ENCODE data around the gene SPDYE2B.
"Not testable (repeated sequence)": the region's sequence is repeated elsewhere in the genome, so short reads cannot be mapped to it uniquely, and the experiment has no call there.

SPDYE2B gene

GRCh38 chr7:102642691-102643090 lies 7.4 kb upstream of the SPDYE2B start, which contains the start of gene UPK3BL1:
Gene UPK3BL1 (minus strand): TSS chr7:102642791. CDS start chr7:102642741, 50 bp downstream.
- DNase-seq (ENCODE audit: low read depth in 2 of 2), result not testable (repeated sequence)

- DNase-seq (ENCODE audit: low read depth in 2 of 2), result not testable (repeated sequence)
These were observed 6.7 kb upstream of the SPDYE2B start for GRCh38 chr7:102643404-102643803.

DNA sequence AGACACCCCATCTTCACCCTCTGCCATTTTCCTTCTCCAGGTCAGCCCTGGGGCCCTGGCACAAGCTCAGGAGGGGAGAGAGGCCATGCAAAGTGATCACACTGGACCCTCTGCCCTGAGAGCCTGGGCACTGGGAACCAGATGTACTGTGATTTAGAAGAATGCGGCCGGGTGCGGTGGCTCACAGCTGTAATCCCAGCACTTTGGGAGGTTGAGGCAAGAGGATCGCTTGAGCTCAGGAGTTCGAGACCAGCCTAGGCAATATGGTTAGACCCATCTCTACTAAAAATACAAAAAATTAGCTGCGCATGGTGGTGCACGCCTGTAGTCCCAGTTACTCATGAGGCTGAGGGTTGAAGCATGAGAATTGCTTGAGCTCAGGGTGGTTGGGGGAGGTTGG lies 2.3 kb upstream of the SPDYE2B start:
- DNase-seq (ENCODE audit: low read depth in 2 of 2), result not testable (repeated sequence)

DNA sequence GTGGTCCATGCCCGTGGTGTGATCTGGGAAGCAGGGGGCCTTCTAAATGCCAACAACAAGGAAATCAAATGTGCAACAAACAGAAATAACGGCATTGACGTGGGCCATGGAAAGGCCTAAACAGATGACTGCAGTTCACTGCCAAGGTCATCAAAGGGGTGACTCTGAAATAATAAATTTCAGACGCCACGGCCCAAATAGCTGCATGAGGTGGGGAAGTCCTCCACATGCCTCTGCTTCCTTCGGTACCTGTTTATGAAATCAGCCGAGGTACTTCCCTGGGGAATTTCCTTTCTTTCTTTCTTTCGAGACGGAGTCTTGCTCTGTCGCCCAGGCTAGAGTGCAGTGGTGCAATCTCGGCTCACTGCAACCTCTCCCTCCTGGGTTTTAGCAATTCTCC lies 14.6 kb downstream of the SPDYE2B start:
- not testable (repeated sequence) for DNase-seq (ENCODE audit: low read depth in 2 of 2)

DNA sequence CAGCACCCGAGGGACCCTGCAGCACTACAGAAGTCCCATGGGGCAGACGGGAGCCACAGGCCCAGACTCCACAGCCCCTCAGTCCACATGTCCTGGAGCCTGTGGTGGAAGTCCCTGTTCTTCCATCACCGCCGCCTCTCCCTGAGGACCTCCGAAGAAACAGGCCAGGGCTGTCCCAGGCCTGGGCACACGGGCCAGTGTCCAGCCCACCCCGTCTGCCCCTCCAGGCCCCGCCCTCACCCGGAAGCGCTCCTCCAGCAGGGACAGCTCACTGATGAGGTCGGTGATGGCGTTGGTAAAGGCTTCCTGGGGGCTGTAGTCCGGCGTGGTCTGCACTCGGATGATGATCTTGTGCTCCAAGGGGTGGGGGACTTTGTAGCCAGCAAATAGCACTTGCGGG lies 16.7 kb downstream of the SPDYE2B start:
- DNase-seq (ENCODE audit: low read depth in 2 of 2), result not testable (repeated sequence)

DNA sequence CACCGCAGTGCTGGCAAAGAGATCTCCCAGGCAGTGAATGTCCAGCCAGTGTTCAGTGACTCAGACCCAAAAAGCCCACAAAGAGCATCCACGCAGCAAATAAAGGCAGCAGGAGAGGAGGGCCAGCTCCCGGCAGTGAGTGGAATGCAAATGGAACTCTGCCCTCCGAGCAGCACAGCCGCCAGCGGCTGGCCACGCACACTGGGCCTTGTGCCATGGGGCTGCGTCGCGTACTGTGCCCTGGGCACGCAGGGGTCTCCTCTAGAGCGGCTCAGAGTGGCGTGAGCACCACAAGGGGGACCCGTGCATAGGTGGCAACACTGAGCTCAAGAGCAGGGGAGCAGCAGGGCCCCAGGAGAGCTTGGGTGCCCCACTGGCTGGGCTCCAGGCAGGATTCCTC lies 17.4 kb downstream of the SPDYE2B start:
- DNase-seq (ENCODE audit: low read depth in 2 of 2), result not testable (repeated sequence)

DNA sequence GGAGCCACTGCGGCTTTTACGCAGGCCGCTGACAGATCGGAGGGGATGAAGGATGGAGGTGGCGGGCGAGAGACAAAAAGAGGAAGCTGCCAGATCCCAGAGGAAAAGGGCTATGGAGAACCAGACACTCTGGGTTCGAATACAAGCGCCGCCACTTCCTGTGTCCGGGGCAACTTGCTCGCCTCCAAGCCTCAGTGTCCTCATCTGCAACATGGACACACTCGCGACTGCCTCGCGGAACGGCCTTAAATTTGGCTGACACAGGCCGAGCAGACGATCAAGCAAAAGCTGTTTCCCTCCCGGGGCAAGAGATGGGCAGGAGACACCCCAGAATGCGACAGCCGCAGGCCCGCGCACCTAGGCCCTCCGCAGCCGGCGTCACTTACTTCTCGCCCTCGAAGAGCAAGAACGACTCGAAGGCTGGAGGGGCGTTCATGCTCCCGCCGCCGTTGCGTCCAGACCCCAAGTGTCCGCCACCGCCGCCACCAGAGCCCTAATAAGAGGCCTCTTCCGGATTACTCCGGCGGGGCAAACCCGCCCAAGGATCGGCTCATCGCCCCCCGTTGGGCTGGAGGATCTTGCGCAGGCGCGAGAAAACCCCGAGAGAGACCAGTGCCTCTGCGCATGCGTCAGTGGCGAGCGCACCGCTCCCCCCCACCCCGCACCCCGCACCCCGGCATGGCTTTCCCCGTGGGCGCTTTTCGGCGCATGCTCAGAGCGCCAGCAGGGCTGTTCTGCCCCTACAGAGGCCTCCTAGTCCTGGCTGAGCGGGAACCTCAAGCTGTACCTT lies 21.2 kb downstream of the SPDYE2B start, which contains the start of gene POLR2J2:
Gene POLR2J2, minus strand, starts transcription at position 498 of the 790 bp plus-strand sequence. Its CDS starts 62 bp downstream, at position 436.
- not testable (repeated sequence) for DNase-seq (ENCODE audit: low read depth in 2 of 2)

GRCh38 chr7:102671956-102672307 lies 21.8 kb downstream of the SPDYE2B start:
- not testable (repeated sequence) for DNase-seq (ENCODE audit: low read depth in 2 of 2)

DNA sequence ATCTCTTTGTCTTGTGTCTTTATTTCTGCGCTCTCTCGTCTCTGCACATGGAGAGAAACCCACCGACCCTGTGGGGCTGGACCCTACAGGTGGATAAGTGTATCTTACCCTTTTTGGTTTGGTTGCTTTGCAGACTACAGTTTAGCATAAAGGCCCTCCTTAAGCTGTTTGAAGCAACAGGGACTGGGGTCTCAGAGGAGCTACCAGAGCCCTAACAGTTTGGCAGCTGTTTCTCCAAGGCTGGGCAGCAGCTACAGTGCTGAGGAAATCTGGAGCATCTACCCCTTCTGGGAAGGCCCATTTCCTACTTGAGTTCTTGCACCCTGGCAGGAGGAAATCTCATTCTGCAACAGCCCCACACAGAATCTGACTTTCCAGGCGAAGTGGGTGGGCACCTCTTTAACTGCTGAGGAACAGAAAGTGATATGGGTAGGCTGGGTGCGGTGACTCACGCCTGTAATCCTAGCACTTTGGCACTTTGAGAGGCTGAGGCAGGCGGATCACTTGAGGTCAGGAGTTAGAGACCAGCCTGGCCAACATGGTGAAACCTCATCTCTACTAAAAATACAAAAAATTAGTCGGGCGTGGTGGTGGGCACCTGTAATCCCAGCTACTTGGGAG lies 23.4 kb downstream of the SPDYE2B start:
- DNase-seq (ENCODE audit: low read depth in 2 of 2), result not testable (repeated sequence)

DNA sequence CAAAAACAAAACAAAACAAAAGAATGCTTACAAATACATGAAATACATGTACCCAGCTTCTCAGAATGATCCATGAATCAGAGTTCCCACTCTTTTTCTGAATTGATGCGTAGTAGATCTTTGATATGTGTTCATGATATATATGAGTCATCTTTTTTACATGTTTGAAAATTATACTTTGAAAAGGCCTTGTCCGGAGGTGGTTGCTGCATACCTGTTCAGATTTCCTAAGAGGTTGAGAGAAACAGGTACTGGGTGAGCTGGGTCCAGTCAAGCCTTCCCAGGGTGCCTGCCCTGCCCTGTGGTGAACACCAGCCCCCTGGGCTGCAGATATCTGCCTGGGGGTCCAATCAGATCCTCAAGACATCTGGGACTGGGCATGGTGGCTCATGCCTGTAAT lies 25.4 kb downstream of the SPDYE2B start:
- not testable (repeated sequence) for DNase-seq (ENCODE audit: low read depth in 2 of 2)

DNA sequence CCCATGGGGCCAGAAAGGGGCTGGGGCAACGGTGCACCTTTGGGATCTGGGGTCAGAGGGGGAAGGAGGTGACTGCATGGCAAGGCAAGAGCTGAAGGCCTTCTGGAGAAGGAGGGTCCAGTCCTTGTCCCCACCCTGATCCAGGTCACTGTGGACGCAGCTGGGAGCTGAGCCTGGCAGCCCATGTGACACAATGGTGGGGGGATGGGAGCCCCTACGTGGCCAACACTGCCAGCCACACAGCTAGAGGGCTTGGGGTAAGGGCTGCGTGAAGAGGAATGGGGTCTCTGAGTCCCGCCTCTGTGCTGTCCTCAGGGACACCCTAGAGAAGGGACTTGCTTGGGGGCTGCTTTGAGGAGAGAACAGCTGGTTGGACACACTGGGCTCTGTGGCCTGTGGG lies 30.7 kb downstream of the SPDYE2B start:
- DNase-seq (ENCODE audit: low read depth in 2 of 2), result not testable (repeated sequence)

DNA sequence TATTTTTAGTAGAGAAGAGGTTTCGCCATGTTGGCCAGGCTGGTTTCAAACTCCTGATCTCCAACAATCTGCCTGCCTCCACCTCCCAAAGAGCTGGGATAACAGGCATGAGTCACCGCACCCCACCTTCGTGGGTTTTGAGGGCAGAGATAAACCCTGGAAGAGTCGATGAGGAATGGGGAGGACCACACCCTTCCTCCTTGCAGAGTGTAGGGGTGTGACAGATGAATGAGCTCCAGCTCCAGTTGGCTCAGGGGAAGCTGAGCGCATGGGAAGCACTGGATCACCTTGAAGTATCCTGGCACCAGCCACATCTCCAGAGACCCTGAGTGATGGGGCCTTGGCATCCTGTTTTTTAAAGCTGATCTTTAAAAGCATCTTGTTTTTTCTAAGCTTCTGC lies 32.4 kb downstream of the SPDYE2B start:
- not testable (repeated sequence) for DNase-seq (ENCODE audit: low read depth in 2 of 2)

DNA sequence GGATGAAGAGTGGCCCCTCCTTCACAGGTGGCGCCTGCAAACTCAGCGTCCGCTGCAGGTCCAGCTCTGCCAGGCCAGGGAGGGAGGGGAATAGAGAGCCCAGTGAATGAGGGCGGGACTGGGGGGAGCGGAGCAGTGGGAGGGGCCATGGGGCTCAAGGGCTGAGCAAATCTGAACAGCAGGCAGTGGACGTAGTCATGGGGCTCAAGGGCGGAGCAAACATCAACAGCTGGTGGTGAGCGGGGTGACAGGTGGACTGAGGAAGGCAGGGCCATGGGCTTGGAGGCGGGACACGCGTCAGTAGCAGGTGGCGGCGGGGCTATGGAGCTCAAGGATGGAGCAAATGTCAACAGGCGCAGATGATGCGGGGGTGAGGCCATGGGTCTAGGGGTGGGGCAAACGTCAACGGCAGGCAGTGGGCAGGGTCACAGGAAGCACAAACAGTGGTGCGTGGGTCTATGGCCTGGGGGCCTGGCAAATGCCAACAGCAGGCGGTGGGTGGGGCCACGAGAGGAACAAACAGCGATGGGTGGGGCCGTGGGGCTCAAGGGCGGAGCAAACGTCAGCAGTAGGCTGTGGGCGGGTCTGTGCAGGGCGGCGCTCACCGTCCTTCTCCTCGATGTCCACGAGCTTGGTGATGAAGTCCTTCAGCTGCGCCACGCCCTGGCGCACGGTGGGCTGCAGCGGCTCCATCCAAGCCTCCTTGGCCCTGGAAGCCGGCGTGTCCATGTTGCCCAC lies 38.3 kb downstream of the SPDYE2B start:
- DNase-seq (ENCODE audit: low read depth in 2 of 2), result not testable (repeated sequence)

DNA sequence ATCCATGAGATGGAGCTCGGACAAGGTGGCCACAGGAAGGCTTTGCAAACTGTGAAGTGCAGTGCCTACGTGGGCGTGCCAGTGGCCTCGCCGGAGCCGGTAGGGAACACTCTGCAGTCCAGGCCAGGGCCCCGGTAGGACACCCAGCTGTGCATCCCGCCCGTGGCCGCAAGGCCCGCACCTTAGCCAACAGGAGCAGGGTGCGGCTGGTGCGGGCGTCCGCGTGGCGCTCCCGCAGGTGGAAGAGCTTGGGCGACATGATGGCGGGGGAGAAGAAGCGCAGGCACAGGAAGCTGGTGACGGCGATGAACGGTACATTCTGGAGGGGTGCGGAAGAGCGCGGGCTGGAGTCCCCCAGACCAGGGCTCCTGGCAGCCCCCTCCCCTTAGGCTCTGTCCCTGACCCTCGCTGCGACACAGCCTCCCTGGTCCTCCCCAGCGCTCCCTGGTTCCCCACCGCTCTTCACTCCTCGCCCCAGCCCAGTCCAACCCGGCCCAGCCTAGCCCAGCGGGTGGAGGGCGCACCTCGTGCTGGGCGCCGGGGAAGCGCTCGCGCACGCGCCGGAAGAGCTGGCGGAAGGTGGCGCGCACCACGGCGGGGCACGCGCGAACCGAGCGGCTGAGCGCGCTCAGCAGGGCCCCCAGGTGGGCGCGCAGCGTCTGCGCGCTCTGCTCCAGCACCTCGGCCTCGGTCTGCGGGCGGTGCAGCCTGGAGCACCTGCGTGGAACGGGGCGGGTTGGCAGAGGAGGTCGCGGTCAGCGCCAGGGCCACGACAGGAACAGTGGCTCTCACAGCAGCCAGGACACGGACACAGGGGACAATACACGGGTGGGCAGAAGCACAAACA lies 39.5 kb downstream of the SPDYE2B start:
- peak in 1 of 2 experiments; percentile 6 for DNase-seq (ENCODE audit: low read depth in 2 of 2)

DNA sequence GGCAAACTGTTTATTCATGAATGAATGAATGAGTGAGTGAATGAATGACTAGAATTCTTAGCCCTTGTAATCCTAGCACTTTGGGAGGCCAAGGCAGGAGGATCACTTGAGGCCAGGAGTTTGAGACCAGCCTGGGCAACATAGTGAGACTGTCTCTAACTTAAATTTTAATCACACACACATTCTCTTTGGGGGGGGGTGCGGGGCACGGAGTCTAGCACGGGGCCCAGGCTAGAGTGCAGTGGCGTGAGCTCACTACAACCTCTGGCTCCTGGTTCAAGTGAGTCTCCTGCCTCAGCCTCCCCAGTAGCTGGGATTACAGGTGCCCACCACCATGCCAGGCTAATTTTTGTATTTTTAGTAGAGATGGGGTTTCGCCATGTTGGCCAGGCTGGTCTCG lies 40.5 kb downstream of the SPDYE2B start:
- not testable (repeated sequence) for DNase-seq (ENCODE audit: low read depth in 2 of 2)

DNA sequence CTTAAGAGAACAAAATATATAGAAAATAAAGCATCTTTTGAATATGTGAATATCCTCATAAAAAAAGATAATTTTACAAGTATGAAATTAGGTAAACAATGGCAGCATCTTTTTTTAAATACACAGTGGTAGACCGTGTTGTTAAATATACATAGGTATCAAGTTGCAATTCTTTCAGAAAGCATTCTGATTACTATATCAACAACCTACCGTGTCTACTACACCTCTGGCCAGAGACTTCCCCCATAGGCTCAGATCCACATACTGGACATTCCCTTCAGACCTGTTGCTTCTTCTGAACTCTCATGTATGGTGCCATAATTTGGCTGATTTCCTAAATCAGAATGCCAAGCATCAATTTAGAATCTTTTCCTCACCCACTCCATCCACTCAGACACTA lies 43.9 kb downstream of the SPDYE2B start:
- DNase-seq (ENCODE audit: low read depth in 2 of 2), result not testable (repeated sequence)

DNA sequence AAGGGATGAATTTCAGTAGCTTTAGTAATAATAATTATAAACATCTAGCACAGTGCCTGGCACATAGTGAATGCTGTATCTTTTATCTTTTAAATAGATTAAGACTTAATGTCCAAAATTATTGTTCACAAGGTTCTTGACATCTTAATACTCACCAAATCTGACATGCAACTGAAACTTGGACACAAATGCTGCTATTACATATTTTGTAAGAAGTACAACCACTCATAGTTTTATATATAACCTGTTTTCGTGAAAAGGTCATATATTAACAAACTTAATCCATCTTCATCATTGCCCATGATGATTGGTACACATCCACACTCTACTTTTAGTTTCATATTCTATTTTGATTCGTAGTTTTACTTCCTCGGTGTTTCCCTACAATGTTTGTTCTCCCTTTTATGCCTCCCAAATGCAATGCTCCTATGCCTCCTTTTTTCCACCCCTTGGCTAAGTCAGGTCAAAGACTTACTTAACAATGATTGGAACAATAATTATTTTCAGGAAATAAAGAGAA lies 45.0 kb downstream of the SPDYE2B start:
- not testable (repeated sequence) for DNase-seq (ENCODE audit: low read depth in 2 of 2)

DNA sequence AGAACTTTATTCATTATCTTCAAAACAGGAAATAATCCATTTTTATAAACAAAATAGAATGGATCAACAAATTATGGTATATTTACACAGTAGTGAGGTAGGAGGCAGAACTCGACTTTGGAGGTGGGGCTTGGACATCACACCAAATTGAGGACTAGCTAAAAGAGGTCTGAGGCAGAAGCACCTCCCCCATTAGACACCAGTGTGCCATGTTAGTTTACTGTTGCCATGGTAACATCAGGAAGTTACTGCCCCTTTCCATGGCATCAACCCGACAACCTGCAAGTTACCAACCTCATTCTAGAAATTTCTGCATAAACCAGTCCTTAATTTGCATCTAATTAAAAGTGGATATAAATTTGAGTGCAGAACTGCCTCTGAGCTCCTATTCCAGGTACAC lies 45.9 kb downstream of the SPDYE2B start:
- DNase-seq (ENCODE audit: low read depth in 2 of 2), result not testable (repeated sequence)

DNA sequence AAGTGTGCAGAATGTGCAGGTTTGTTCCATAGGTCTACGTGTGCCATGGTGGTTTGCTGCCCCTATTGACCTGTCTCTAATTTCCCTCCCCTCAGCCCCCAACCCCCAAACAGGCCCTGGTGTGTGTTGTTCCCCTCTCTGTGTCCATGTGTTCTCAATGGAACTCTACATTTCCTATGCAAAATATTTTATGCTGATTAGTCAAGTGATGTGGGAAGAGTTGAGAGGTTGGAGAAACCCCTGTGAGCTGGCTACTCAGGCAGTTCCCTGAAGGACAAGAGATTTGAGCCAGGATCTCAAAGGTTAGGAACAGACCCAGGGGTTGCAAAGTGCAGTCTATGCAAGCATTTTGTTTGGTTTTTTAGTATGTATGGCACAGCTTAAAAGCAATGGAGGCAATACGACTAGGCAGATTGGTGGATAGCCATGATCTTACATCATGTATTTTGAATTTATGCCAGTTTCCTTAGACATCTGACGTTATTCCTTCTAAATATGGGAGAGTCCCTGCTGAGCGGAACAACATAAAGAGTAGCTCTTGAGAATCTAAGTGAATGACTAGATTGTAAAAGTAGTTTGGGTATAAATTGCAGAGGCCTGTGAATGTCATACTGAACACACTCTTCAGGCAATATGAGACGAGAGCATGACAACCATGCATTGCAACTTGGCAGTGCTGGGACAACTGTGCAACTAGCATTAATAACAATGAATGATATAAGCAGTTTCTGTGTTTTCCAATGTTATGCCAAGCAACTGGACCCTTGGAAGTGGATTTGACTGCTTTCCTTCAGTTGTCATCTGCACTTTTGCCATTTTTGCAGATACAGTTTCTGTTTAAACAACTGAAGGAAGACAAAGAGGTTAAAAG lies 47.8 kb downstream of the SPDYE2B start:
- DNase-seq (ENCODE audit: low read depth in 2 of 2), result not testable (repeated sequence)
